Measurements from ENCODE around the gene CTTNBP2NL.

CTTNBP2NL gene

DNA sequence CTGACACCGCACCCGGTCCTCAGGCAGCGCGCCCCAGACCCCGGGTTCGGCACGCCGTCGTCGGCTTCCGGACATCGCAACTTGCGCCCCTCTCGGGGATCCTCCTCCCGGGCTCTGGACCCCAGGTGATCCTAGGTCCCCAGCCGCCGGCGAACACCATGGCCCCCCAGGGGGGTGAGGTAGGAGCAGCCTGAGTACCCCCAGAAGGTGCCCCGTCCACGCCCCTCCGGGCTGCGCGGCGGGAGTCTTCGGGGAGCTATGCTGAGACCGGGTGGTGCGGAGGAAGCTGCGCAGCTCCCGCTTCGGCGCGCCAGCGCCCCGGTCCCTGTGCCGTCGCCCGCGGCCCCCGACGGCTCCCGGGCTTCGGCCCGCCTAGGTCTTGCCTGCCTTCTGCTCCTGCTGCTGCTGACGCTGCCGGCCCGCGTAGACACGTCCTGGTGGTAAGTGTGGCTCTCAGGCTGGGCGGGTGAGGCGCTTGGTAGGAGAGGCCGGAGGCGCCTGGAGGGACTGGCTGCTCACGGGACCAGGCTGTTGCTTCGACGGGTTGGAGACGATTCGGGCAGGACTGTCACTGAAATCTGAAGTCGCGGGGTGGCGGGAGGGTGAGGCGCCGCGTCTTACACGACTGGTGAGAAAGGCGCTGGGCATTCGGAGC lies 113.1 kb downstream of the CTTNBP2NL start:
- no peak for DNase-seq

DNA sequence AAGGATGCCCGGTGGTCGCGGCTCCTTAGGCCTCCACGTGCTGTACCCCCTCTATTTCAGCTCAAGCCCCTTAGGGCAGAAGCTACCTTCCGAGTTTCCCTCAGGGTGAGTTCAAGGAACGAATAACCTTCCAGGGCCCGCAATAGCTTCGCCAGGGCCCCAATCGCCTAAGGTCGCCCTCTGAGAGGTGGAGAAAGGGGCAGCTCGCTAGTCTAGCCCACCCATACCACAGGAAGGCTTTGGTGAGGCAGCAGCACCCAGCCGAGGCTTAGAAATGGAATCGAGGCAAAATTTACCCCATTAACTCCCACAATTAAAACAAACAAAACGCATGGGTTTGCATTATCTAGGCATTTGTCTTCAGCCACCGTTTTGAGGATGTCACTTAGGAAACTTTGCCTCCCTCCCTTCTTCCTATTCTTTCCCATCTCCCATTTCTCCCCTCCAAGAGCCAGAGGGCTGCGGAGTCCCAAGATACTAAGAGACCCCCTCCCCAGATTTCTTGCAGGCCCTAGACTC lies 113.7 kb downstream of the CTTNBP2NL start:
- DNase-seq = no peak

DNA sequence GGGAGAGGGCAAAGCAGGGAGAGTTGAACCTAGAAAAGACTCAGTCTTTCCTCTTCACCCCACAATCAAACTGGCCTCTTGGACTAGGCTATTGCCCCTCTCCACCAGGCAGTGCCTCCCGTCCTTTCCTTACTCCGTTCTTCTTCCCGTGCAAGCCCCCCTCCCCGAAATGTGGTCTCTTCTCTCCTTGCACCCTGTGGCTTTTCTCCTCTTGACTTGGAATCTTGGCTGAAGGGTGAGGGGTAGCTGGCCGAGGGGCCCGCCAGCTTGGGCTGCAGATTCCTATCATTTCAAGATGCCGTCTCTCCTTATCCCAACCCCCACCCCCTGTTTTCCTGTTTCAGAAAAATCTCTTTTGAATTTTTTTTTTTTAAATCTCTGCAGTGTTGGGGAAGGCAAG lies 114.3 kb downstream of the CTTNBP2NL start:
- DNase-seq = no peak

Measured in NCI-H510A (cell line).